HepG2 (cell line): ENCODE results near the gene UGT2A3. TPM values are rescaled to one million over a fixed set of nuclear protein-coding genes. Genes with fewer than 3 reads are reported as not detected.

Source experiments
- ATAC-seq: fragments of 200-7000 bp; cut with Tn5 transposase; 3 replicates; pipeline ENCODE4 v1.9.1; 2020; ENCODE audit warnings: mild to moderate bottlenecking, moderate library complexity
- BruUV-seq: library from RNA; stranded (reverse); fragments of 400-500 nt; replicated peaks from 2 replicates; lab custom pipeline; 2021; lab: Mats Ljungman, UMichigan
- CTCF ChIA-PET: fragments of 300-600 bp; formaldehyde crosslinking; extraction: SDS; loops from one replicate; lab custom pipeline; 2021; ENCODE audit warnings: low total read pairs, inconsistent platforms, low intra/inter-chr PET ratio; lab: Yijun Ruan, JAX
- POLR2A ChIA-PET: fragments of 350-600 bp; sonication (Branson Sonifier 250); formaldehyde crosslinking; loops from one replicate; lab custom pipeline; 2020; ENCODE audit warnings: antibody characterized with exemption, inconsistent platforms; lab: Yijun Ruan, JAX
- DNase-seq: peaks from one replicate; pipeline ENCODE4 v3.0.0-alpha.2; 2015; ENCODE audit warnings: low spot score
- FAIRE-seq: peaks from 3 replicates; lab custom pipeline; 2011; peaks lifted over from hg19 to GRCh38; lab: Jason Lieb, UNC
- H2AFZ ChIP-seq: one replicate; pipeline ENCODE4 v1.6.1; 2011; ENCODE audit warnings: low read length, inconsistent platforms
- H3K27ac ChIP-seq: fragments of 300-600 bp; 3 replicates; pipeline ENCODE4 v1.8.0; 2011; ENCODE audit warnings: mixed run types, mild to moderate bottlenecking, mixed read lengths, low read length, inconsistent platforms; ENCODE audit not compliant: insufficient read depth; ENCODE audit errors: extremely low read length
- H3K27me3 ChIP-seq, 2 experiments: fragments of 200-600 bp in 1 of 2; 2 replicates in 1 of 2; 3 replicates in 1 of 2; pipeline versions ENCODE4 v1.6.0 to v1.8.0; 2011; ENCODE audit warnings: low read length in 2 of 2, mild to moderate bottlenecking in 2 of 2, moderate library complexity in 2 of 2, inconsistent platforms in 1 of 2; ENCODE audit not compliant: insufficient read depth in 2 of 2, control insufficient read depth in 1 of 2
- H3K36me3 ChIP-seq, 2 experiments: fragments of 200-600 bp in 1 of 2; replicated peaks in 1 of 2; 2 replicates in 1 of 2; 3 replicates in 1 of 2; pipeline versions ENCODE4 v1.5.1 to v1.8.0; 2011; ENCODE audit warnings: low read length in 2 of 2, inconsistent platforms in 1 of 2; ENCODE audit not compliant: insufficient read depth in 2 of 2, control insufficient read depth in 1 of 2
- H3K4me1 ChIP-seq: 2 replicates; pipeline ENCODE4 v1.5.1; 2012; ENCODE audit warnings: low read length, inconsistent platforms; ENCODE audit not compliant: insufficient read depth
- H3K4me2 ChIP-seq: 2 replicates; pipeline ENCODE4 v1.6.0; 2011; ENCODE audit warnings: low read depth, low read length, inconsistent platforms
- H3K4me3 ChIP-seq, 3 experiments: fragments of 200-600 bp in 1 of 3; sonication (generic), shearing (Covaris generic) in 1 of 3; replicated peaks in 1 of 3; 2 replicates each; pipeline ENCODE4 v1.5.1; 2011 to 2016; ENCODE audit warnings: low read length in 3 of 3, inconsistent platforms in 2 of 3, low read depth in 2 of 3, mild to moderate bottlenecking in 2 of 3, control low read depth in 1 of 3, mixed read lengths in 1 of 3; ENCODE audit not compliant: insufficient read depth in 1 of 3
- H3K79me2 ChIP-seq: one replicate; pipeline ENCODE4 v1.6.1; 2011; ENCODE audit warnings: low read length, inconsistent platforms; ENCODE audit not compliant: insufficient read depth
- H3K9ac ChIP-seq: 2 replicates; pipeline ENCODE4 v1.6.0; 2011; ENCODE audit warnings: mild to moderate bottlenecking, low read depth, low read length, inconsistent platforms; ENCODE audit not compliant: insufficient read depth
- H3K9me3 ChIP-seq: 2 replicates; pipeline ENCODE4 v1.5.1; 2012; ENCODE audit warnings: mild to moderate bottlenecking, low read length
- H4K20me1 ChIP-seq: 2 replicates; pipeline ENCODE4 v1.6.0; 2011; ENCODE audit warnings: inconsistent platforms, mild to moderate bottlenecking, low read length, moderate library complexity; ENCODE audit not compliant: insufficient read depth
- FOXJ3 ChIP-seq: sonication (generic); formaldehyde crosslinking; IDR thresholded peaks from 2 replicates; pipeline ENCODE4 v1.4.0; 2020; ENCODE audit warnings: missing genetic modification reagents, mild to moderate bottlenecking, borderline replicate concordance
- HCFC1 ChIP-seq: fragments of 150-350 bp; IDR thresholded peaks from 2 replicates; pipeline ENCODE4 v1.6.1; 2014; ENCODE audit warnings: low read depth, low read length
- HOXA9 ChIP-seq: sonication (generic); formaldehyde crosslinking; IDR thresholded peaks from 2 replicates; pipeline ENCODE4 v1.8.1; 2022; ENCODE audit warnings: missing genetic modification reagents, mild to moderate bottlenecking, moderate library complexity, borderline replicate concordance
- IKZF4 ChIP-seq: sonication (generic); formaldehyde crosslinking; IDR thresholded peaks from 2 replicates; pipeline ENCODE4 v1.5.1; 2020; ENCODE audit warnings: borderline replicate concordance, mild to moderate bottlenecking, low read depth, missing genetic modification reagents; ENCODE audit errors: not compliant biosample characterization
- ISX ChIP-seq: sonication (generic); formaldehyde crosslinking; conservative IDR thresholded peaks from 2 replicates; pipeline ENCODE4 v1.5.0; 2020; ENCODE audit warnings: missing genetic modification reagents
- MED1 ChIP-seq: sonication (generic); formaldehyde crosslinking; IDR thresholded peaks from 2 replicates; pipeline ENCODE4 v1.4.0; 2020; ENCODE audit warnings: missing genetic modification reagents
- NCOR1 ChIP-seq: fragments of 200-600 bp; sonication (generic); IDR thresholded peaks from 2 replicates; pipeline ENCODE4 v1.7.0; 2017; ENCODE audit warnings: antibody characterized with exemption, low read length, borderline replicate concordance
- POGZ ChIP-seq: sonication (generic); formaldehyde crosslinking; IDR thresholded peaks from 2 replicates; pipeline ENCODE4 v1.4.0; 2020; ENCODE audit warnings: mild to moderate bottlenecking, missing genetic modification reagents
- PTBP1 ChIP-seq: fragments of 200-400 bp; formaldehyde crosslinking; IDR thresholded peaks from 2 replicates; pipeline ENCODE4 v1.6.1; 2018; ENCODE audit warnings: low read length, low read depth; ENCODE audit not compliant: poor library complexity, severe bottlenecking
- RBFOX2 ChIP-seq: fragments of 200-400 bp; formaldehyde crosslinking; IDR thresholded peaks from 2 replicates; pipeline ENCODE4 v1.6.1; 2017; ENCODE audit warnings: low read depth, mild to moderate bottlenecking, low read length
- SOX5 ChIP-seq: IDR thresholded peaks from 2 replicates; pipeline ENCODE4 v1.6.1; 2016; ENCODE audit warnings: borderline replicate concordance
- SRF ChIP-seq: IDR thresholded peaks from 2 replicates; pipeline ENCODE4 v1.6.1; 2011; ENCODE audit warnings: mild to moderate bottlenecking, low read depth, low read length, moderate library complexity
- STAT5B ChIP-seq: sonication (generic); formaldehyde crosslinking; IDR thresholded peaks from 2 replicates; pipeline ENCODE4 v1.4.0; 2020; ENCODE audit warnings: missing genetic modification reagents
- ZNF276 ChIP-seq: sonication (generic); formaldehyde crosslinking; IDR thresholded peaks from 2 replicates; pipeline ENCODE4 v1.4.0; 2020; ENCODE audit warnings: mild to moderate bottlenecking, low read depth, missing genetic modification reagents
- ZNF329 ChIP-seq: sonication (generic); formaldehyde crosslinking; IDR thresholded peaks from 2 replicates; pipeline ENCODE4 v1.9.0; 2021; ENCODE audit warnings: low read depth, mild to moderate bottlenecking, missing genetic modification reagents
- ZNF446 ChIP-seq: sonication (generic); formaldehyde crosslinking; IDR thresholded peaks from 2 replicates; pipeline ENCODE4 v1.5.0; 2020; ENCODE audit warnings: mild to moderate bottlenecking, missing genetic modification reagents
- ZNF589 ChIP-seq: sonication (generic); formaldehyde crosslinking; conservative IDR thresholded peaks from 2 replicates; pipeline ENCODE4 v1.8.0; 2022; ENCODE audit warnings: mild to moderate bottlenecking, moderate library complexity, missing genetic modification reagents
- ZNF747 ChIP-seq: sonication (generic); formaldehyde crosslinking; IDR thresholded peaks from 2 replicates; pipeline ENCODE4 v1.8.1; 2023; ENCODE audit warnings: missing genetic modification reagents, mild to moderate bottlenecking, borderline replicate concordance
- ZSCAN31 ChIP-seq: sonication (generic); formaldehyde crosslinking; IDR thresholded peaks from 2 replicates; pipeline ENCODE4 v1.5.0; 2020; ENCODE audit warnings: low read depth, mild to moderate bottlenecking, missing genetic modification reagents
- WGBS: methylation state at CpG from one replicate; pipeline ENCODE4 v1.1.6; 2017; ENCODE audit warnings: low lambda C conversion rate; 5-methylcytosine and 5-hydroxymethylcytosine counted together
- in situ Hi-C: cut with HindIII; loops from 2 replicates; pipeline ENCODE4 v1.10.0; 2017; ENCODE audit warnings: low pct_unique_long_range_greater_than_20kb; ENCODE audit not compliant: extremely low pct_ligation_motif_present
- intact Hi-C: fragments of 100-400 bp; cut with micrococcal nuclease; formaldehyde crosslinking; loops from one replicate; pipeline ENCODE4 v1.10.0; 2022; ENCODE audit not compliant: unreplicated experiment
- polyA plus RNA-seq, 8 experiments: library from polyadenylated mRNA; depleted of rRNA in 3 of 8; stranded (reverse) in 7 of 8; unstranded in 1 of 8; fragments of >200 nt; fragmentation: Illumina TruSeq in 4 of 8; extraction: Trizol in 4 of 8; gene quantifications; 2 replicates each; pipeline versions ENCODE4 v1.2.1 to v1.2.3, GENCODE V29; 2011 to 2016; ENCODE audit warnings: low read depth in 4 of 8, missing spikeins in 1 of 8, mixed read lengths in 1 of 8; ENCODE audit not compliant: insufficient read depth in 1 of 8
- total RNA-seq, 5 experiments: library from RNA; depleted of rRNA; stranded (reverse); fragments of >200 nt; fragmentation: Illumina TruSeq; extraction: Trizol; gene quantifications; 2 replicates each; pipeline ENCODE4 v1.2.3, GENCODE V29; 2016; ENCODE audit warnings: low read depth in 1 of 5
- TF ChIP-seq, protein P1 (sequence below): sonication (generic); formaldehyde crosslinking; IDR thresholded peaks from 2 replicates; pipeline ENCODE4 v1.4.0; 2020; ENCODE audit warnings: mild to moderate bottlenecking, missing genetic modification reagents
- TF ChIP-seq, protein P2 (sequence below): sonication (generic); formaldehyde crosslinking; conservative IDR thresholded peaks from 2 replicates; pipeline ENCODE4 v1.5.0; 2020; ENCODE audit warnings: missing genetic modification reagents
- TF ChIP-seq, protein P3 (sequence below): IDR thresholded peaks from 2 replicates; pipeline ENCODE4 v1.6.1; 2016; ENCODE audit warnings: control low read depth

The UGT2A3 gene
- total and polyA plus RNA-seq, 2 of the 13 experiments (the other 11 are each of a cell fraction or from before 2014, with no cell fraction given): 61.3 to 97.2 TPM

DNA sequence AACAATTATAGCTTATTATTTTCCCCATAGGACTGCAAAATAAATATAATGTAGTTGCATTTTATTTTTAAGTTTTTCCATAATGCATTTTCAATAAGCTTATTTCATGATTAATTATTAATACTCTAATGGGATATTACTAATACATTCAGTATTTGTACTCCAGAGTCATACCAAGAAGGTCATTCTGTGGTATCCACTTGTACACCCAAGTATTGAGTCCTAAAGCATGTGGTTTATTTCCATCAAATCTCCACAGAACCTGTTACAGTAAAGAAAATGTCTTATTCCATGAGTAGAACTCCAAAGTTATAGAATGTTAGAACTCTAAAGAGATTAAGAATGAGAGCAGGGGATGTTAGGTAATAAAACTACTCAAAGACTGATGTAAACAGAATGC lies 30.6 kb downstream of the UGT2A3 start (continued):
- TF ChIP-seq ZNF747: no peak
- no peak for TF ChIP-seq HCFC1
- TF ChIP-seq ISX: no peak
- TF ChIP-seq PTBP1: no peak
- TF ChIP-seq MED1: no peak
- no peak for TF ChIP-seq POGZ (CRISPR knock-in tag)
- no peak for TF ChIP-seq ZNF589
- TF ChIP-seq, protein P1, sequence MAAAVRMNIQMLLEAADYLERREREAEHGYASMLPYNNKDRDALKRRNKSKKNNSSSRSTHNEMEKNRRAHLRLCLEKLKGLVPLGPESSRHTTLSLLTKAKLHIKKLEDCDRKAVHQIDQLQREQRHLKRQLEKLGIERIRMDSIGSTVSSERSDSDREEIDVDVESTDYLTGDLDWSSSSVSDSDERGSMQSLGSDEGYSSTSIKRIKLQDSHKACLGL (CRISPR knock-in tag): no peak
- TF ChIP-seq ZSCAN31: no peak
- TF ChIP-seq, protein P2, sequence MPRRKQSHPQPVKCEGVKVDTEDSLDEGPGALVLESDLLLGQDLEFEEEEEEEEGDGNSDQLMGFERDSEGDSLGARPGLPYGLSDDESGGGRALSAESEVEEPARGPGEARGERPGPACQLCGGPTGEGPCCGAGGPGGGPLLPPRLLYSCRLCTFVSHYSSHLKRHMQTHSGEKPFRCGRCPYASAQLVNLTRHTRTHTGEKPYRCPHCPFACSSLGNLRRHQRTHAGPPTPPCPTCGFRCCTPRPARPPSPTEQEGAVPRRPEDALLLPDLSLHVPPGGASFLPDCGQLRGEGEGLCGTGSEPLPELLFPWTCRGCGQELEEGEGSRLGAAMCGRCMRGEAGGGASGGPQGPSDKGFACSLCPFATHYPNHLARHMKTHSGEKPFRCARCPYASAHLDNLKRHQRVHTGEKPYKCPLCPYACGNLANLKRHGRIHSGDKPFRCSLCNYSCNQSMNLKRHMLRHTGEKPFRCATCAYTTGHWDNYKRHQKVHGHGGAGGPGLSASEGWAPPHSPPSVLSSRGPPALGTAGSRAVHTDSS (CRISPR knock-in tag): no peak
- no peak for TF ChIP-seq NCOR1
- no peak for TF ChIP-seq ZNF329 (CRISPR knock-in tag)

DNA sequence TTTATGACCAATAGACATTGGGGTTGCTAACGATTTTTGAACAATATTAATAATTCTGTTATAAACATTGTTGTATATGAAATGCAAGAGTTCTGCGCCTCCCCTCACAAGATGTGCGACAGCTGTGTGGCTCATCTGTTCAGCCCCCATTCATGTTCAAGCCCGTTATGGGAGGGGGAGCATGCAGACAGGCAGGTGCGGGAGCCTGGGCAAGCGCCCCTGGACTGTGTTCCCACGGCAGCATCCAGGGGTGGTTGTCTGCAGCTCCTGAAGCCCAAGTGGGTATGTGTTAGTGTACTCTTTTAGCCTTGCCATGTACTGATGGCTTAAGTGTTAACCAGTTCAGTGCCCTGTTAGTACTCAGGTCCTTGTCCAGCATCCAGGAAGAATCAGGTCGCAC lies 34.6 kb downstream of the UGT2A3 start:
- Histone ChIP-seq H3K4me2 (no peak overlapping the region), H3K27ac (no peak overlapping the region), H3K27me3 (no peaks in the 10 kb centered on the region), H3K9me3 (peaks cover 6% of the 10 kb centered on the region), H3K9ac (no peak overlapping the region), H3K36me3 (no peaks in the 10 kb centered on the region; a peak in 1 of 5 replicates), H3K4me1 (no peaks in the 10 kb centered on the region), H3K79me2 (no peaks in the 10 kb centered on the region), H4K20me1 (no peaks in the 10 kb centered on the region), H3K4me3 (no peak overlapping the region), H2AFZ (no peak overlapping the region)
- FAIRE-seq (no peak), ATAC-seq (no peak), DNase-seq (no peak)
- in situ Hi-C loops: no loop called here
- ChIA-PET CTCF (no interaction called here), POLR2A (no interaction called here)
- intact Hi-C loops: no loop called here
- WGBS: 92% methylated on average over 8 of the region's 8 CpGs
- no TSS peak for BruUV-seq
- TF ChIP-seq IKZF4 (no peak), ZNF276 (no peak), FOXJ3 (CRISPR knock-in tag) (no peak), SOX5 (CRISPR knock-in tag) (no peak), ZNF446 (CRISPR knock-in tag) (no peak), HOXA9 (CRISPR knock-in tag) (no peak), SRF (no peak), RBFOX2 (no peak), STAT5B (no peak)
- TF ChIP-seq, protein P3, sequence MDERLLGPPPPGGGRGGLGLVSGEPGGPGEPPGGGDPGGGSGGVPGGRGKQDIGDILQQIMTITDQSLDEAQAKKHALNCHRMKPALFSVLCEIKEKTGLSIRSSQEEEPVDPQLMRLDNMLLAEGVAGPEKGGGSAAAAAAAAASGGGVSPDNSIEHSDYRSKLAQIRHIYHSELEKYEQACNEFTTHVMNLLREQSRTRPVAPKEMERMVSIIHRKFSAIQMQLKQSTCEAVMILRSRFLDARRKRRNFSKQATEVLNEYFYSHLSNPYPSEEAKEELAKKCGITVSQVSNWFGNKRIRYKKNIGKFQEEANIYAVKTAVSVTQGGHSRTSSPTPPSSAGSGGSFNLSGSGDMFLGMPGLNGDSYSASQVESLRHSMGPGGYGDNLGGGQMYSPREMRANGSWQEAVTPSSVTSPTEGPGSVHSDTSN (CRISPR knock-in tag): no peak
